HG03354 (cell line): ENCODE data around the gene SHROOM3.

ENCODE experiments used
- ATAC-seq: cut with Tn5 transposase; IDR thresholded peaks from one replicate; pipeline ENCODE4 v1.9.1; 2021; ENCODE audit warnings: mild to moderate bottlenecking; ENCODE audit not compliant: unreplicated experiment, poor library complexity, severe bottlenecking

Gene SHROOM3

GRCh38 chr4:76640353-76640910 is 205.4 kb downstream of the SHROOM3 start:
- no peak for ATAC-seq

DNA sequence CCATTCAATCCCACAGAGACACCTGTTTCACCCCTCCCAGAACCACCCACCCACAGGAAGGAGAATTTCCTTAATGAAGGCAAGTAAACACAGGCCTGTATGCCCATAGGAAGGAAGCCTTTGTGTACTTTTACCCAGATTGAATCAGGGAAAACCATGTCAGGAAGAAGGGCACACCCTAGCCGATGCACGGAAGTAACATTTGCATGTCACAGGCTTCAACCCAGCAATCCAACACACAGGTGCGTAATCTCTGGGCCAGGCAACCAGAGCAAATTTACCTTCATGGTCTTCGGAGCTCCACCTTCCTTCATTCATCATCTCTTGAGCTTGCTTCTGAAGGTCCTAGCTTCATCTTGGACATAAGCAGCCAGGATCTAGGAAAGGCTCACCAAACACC is 206.3 kb downstream of the SHROOM3 start:
- no peak for ATAC-seq

DNA sequence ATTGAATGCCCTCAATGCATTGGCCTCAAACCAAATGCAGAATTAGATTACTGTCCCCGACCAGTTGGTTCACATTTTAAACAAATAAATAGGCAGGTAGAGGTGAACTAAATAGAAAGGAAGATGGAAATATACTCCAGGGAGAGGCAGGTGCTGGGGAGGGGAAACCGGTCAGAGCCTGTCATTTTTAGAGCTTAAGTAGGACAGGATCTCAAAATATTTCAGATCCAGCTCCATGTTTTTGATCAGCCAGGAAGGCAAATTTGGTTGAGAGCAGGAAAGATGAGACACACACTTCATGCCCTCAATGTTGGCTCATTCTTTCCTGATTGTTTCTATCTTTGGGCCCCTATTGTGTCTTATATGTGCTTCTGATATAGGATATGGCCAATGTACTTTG is 206.7 kb downstream of the SHROOM3 start:
- ATAC-seq: no peak

DNA sequence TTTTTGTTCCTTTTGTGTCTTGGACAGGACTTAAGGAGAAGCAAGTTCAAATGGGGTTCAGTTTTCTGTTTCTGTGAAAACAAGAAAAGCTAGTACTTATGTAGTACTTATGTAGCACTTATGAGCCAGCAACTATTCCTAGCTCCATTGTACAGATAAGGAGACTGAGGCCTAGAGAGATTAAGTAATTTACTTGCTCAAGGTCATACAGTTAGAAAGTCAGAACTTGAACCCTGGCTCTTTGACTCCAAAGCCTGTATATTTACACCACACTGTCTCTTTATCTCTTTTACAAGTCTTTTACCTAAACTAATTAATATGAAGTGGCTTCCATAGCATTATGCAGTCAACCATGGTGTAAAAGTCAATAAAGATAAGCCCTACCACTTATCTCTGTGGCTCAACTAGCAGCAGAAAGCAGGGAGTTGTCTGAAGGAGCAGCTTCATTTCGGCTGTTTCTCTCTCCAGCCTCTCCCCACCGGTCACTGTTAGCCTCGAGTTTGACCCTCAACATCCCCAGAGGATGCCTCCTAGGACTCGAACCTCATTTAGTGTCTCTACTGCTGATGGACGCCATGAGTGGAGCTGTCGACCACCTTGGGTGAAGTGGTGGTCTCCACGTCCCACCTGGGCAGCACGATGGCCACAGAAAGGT is 209.9 kb downstream of the SHROOM3 start:
- no peak for ATAC-seq

GRCh38 chr4:76649086-76649485 is 214.1 kb downstream of the SHROOM3 start:
- ATAC-seq: no peak

GRCh38 chr4:76651616-76652015 is 216.6 kb downstream of the SHROOM3 start:
- ATAC-seq: no peak

DNA sequence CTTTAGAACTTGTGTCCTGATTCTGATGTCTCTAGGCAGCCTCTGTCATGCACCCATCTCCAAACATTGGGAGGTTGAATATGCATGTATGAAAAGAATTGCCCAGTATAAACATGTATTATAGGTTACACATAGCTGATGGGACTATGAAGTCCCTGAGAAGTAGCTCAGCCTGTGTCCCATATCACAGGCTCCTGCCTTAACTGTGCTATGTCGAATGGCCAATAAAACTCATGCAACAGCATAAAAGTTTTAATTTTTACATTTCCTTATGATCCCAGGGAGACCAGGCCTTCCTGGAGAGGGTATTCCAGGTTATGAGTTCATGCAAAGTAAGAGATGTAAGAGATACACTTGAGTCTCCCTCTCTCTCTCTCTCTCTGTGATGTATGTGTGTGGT is 217.4 kb downstream of the SHROOM3 start:
- no peak for ATAC-seq

- no peak for ATAC-seq
These were observed 219.1 kb downstream of the SHROOM3 start for GRCh38 chr4:76654084-76654483.

DNA sequence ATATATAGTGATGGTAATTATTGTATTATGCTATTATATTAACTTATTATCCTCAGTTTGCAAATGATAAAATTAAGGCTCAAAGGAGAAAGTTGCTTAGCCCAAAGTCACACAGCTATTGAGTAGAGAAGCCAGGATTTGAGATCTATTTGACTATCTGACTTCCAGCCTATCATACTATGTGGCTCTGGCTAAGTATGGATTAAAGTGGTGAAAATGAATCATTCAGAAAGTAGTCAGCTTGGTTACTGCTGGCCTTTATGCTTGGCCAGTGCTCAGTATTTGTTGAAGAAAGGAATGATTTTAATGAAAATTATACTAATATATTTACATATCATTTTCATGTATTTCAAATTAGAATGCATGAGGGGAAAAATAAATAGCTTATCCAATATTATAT is 219.8 kb downstream of the SHROOM3 start:
- no peak for ATAC-seq

GRCh38 chr4:76655566-76656479 is 220.8 kb downstream of the SHROOM3 start:
- ATAC-seq: no peak

GRCh38 chr4:76657443-76657842 is 222.4 kb downstream of the SHROOM3 start:
- ATAC-seq: no peak

DNA sequence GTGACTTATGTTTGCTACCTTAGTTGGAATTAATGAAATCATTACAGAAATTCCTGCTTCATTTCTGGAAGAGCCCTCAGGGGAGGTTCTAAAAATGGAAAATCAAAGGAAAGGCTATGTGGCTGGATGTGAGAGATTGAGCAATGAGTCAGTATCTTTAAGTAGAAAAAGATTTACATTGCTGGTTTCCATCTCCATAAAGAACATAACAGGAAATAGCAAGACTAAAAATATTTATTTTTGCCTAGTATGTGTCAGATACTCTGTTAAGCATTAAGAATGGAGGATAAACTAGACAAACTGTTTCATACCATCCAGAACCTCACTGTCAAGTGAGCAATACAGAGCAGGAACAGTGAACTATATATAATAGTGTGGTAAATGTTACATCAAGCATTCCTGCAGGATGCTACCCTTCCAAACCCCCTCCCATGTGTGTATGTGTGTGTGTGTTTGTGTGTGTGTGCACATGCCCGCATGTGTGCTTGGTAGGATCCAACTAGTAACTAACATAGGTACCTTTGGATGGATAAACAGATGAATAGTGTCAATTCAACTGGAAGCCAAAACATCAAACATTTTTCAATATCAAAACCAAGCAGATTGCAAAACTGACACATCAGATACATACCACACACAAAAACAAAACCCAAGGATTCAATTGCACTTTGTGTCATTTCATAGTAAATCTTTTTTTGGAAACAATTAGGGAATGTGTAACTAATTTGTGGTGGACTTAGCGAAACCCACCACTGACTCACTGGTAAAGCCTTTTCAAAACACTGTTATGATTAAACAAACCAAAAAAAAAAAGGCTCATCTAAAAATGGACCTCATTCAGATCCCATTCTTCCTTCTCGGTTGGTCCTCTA is 223.4 kb downstream of the SHROOM3 start:
- peak; percentile 71 for ATAC-seq

- no peak for ATAC-seq
These were observed 224.1 kb downstream of the SHROOM3 start for GRCh38 chr4:76659103-76659490.

DNA sequence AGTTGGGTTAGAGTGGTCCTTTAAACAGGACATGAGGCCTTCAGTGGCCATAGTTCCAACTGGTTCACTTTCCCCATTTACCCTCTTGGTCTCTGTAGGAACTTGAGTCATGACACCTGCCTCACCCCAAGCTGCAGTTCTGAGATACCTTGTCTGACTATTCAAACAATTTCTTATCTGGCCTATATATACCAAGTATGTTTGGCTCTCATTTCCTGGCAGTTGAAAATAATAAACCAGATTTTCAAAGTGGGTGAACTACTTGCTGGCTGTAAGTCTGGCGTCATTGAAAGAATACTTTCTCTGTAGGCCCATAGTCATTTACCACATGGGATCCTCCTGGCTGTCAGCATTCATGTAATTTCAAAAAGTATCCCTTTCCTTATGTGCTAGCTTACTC is 228.8 kb downstream of the SHROOM3 start:
- no peak for ATAC-seq

- no peak for ATAC-seq
These were observed 230.1 kb downstream of the SHROOM3 start for GRCh38 chr4:76665153-76665552.

DNA sequence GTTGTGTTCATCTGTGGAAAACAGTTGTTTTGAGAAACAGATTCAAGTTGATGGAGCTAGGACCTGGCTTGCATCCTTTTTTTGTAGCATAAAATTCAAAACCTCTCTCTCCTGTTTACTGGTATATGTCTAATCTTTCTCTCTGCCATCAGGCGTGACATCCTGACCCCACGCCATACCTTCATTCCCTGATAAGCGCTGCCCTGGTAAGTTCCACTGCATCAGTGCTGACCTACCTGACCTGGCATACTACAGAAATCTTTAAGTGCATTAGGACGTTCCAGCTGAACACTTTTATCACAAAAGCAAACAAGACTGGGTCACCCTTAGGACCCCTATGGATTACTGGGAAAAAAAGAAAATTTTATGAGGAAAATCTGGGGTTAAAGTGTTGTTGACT is 230.7 kb downstream of the SHROOM3 start:
- no peak for ATAC-seq

DNA sequence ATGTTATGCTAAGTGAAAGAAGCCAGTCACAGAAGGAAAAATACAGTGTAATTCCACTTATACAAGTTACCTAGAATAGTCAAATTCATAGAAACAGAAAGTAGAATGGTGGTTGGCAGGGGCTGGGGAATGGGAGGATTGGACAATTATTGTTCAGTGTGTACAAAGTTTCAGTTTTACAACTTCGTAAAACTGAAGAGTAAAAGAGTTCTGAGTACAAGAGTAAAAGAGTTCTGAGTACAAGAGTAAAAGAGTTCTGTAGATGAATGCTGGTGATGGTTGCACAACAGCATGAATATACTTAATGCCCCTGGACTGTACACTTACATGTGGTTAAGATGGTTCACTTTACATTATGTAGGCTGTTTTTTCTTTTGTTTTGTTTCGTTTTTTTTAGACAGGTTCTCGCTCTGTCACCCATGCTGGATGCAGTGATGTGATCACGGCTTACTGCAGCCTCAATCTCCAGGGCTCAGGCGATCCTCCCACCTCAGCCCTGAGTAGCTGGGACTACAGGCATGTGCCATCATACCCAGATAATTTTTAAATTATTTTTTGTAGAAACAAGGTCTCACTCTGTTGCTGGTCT is 232.0 kb downstream of the SHROOM3 start:
- ATAC-seq: peak; percentile 89

- ATAC-seq: no peak
These were observed 235.6 kb downstream of the SHROOM3 start for GRCh38 chr4:76670631-76671030.

DNA sequence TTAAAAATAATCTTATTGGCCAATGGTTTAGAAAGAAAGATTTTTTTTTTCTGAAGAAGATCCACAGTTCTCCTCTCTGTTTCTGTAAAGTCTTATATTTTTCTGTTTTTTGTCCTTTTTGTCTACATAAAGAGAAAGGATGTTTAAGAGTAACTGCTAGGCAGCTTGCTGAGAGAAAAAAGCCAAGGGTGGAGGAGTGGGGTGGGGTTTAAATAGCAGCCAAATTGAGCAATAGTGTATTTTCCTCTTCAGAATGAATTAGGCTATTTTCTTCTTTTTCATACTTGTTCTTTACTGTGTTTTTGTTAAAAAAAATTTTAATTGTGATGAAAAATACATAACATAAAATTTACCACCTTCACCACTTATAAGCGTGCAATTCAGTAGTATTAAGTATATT is 238.3 kb downstream of the SHROOM3 start:
- ATAC-seq: no peak

GRCh38 chr4:76674983-76675382 is 240.0 kb downstream of the SHROOM3 start:
- no peak for ATAC-seq
